Putamen (tissue), 1 donor: ENCODE results near the gene LAPTM5.

Experiments used
- DNase-seq: peaks from one replicate; pipeline ENCODE4 v3.0.0-alpha.2; 2016; ENCODE audit warnings: low spot score

The LAPTM5 gene

GRCh38 chr1:30787266-30787665 is 29.7 kb upstream of the LAPTM5 start:
- no peak for DNase-seq

DNA sequence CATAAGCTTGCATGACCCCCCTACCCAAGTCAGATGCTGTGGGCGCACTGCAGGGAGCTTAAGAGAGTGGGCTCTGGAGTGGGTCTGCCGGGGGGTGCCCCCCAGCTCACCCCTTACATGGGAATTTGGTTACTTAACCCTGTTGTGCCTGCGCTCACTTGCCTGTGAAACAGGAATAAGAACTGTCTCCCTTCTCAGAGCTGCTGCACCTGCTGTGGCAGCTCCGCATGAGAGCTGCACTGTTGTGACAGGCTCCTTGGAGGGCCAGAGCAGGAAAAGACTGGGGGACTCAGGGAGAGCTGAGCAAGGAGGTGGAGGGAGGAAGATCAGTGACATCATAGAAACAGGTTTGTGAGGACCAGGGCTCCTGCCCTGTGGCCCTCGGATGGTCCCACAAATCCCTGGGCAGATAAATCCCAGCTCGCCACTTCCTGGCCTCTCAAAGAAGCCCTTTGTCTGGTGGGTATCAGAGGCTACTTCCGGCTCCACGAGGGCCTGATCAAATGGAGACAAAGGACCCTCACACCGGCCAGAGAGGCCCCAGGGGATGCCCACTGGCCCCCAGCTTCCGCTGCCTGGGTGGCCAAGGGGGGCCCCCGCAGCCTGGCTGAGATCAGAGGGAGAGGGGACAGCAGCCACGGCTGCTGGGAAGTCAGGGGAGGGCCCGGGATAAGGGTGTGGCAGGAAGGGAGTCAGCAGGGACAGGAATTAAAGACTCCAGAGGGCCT is 28.9 kb upstream of the LAPTM5 start:
- DNase-seq, result peak; percentile 66

- no peak for DNase-seq
Observed at GRCh38 chr1:30785714-30786113, 28.1 kb upstream of the LAPTM5 start.

DNA sequence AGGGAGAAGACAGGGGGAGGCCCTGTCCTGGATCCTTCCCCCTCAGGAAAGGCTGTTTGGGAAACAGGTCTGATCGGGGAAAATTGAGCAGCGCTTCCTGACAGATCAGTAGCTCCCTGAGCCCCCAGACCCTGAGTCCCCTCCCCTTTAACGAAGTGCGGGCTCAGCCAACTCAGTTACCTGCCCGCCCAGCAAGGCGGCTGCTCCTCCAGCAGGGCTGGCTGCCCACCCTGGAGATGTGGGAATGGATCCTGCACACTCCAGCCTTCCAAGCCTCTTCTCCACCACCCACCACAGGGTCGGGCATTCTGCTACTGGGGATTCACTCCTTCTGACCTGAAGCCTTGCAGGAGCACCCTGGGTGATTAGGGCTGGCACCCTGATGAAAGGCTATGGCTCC is 27.6 kb upstream of the LAPTM5 start:
- DNase-seq, result no peak

DNA sequence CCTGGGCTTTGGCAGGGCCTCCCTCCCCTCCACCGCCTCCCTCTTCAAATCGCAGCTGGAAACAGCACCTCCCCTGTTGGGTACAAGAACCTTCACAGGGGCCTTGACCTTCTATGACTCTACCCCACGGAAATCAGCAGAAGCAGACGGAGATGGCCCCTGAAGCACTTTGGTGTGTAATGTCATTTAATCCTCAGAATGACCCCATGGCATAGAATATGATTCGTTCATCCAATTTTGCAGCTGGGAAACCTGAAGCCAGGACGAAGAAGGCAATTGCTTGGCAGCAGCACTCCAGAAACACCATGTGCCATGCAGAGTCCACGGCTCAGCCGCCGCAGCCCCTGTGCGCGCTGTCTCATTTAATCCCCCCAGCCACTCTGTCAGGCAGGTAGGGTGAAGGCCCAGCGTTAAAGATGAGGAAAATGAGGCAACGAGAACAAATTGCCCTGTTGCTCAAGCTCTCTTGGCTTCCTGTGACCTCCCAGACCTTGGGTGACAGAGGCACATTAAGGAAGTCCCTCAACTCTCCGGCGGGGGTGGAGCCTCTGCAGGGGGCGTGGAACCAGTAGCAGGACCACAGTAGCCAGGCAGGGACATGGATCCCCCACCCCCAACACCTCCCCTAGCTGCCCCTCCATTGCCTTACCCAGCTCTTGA is 25.8 kb upstream of the LAPTM5 start:
- no peak for DNase-seq

DNA sequence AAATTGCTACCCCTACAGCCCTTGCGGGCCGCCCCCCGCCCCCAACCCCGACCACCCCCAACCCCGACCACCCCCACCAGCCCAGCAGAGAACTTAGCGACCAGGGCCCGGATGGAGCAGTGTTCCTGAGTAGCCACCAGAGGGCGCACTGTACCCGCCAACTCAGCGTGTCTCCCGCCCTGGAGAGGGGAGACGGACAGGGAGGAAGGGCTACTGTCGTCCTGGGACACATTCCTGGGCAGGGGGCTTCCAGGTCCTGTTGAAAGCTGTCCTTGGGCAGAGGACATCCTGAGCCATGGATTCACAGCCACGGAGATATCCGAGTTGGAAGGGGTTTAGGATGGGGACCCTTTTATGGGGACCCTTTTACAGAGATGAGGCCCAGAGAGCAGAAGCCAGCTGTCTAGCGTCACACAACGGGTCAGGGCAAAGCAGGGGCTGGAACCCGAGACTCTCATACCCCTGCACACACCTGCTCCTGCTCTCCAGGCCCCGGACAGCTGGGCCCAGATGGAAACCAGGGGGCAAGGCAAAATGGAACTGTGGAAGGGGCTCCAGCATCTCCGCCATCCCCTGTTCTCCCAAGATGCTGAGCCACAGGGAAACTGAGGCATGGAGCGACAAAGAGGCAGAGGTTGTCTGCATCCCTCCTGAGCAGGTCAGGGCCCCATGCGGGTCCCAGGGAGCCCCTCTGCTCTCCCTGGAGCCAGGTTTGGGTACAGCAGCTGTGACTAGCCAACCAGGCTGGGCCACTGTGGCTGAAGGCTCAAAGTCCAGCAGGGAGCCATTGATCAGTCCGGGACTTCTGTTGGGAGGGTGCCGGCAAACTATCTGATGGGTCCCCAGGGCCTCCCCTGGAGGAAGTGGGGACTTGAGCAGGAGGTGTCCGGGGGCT is 25.0 kb upstream of the LAPTM5 start:
- peak; percentile 54 for DNase-seq

- DNase-seq, result no peak
Observed at GRCh38 chr1:30781906-30782305, 24.3 kb upstream of the LAPTM5 start.

- no peak for DNase-seq
Observed at GRCh38 chr1:30780409-30780808, 22.8 kb upstream of the LAPTM5 start.

GRCh38 chr1:30779294-30780071 is 21.9 kb upstream of the LAPTM5 start:
- DNase-seq, result peak; percentile 83

- DNase-seq, result no peak
Observed at GRCh38 chr1:30778979-30779293, 21.4 kb upstream of the LAPTM5 start.

DNA sequence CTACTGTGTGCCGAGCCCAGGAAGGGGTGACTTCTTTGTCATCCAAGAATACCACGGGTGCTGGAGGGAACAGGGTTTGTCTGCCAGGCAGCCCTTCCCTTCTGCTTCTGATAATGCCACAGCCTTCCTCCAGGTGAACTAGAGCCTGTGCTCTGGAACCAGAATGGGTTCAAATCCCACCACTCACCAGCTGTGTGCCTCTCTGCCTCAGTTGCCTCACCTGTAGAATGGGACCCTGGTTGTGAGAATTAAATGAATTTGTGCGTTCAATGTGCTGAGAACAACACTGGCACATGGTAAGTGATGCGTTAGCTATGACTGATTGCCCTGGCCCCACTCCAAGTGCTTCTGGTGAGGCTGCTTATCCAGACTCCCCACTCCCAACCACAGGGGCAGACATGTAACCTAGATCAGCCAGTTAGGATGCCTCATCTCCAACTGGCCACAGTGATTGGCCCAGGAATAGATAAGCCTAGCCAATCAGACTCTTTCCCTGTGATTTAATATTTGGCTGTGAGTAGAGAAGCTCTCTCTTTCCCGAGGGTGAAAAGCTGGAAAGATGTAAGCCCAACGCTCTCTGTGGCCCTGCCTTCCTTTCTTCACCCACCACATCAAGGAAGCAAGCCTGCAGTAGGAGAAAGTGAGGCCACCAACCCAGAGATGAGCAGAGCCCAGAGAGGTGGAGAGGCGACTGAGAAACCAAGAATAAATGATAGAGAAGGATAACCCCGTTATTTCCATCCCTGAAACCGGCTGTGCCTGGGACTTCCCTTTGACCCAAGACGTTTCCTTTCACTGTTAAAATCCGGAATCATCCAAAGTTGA is 20.8 kb upstream of the LAPTM5 start:
- peak; percentile 52 for DNase-seq

DNA sequence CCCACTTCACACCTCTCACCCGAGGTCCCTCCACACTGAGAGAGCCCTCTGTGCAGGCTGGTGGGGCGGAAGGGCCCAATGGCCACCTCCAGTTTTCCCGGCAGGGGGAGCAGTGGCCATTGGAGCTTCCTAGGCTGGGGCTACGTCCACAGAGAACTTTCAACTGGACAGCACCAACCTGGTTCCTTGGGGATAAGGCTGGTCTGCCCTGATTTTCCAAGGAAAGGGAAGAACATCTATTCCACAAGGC is 20.3 kb upstream of the LAPTM5 start:
- no peak for DNase-seq

GRCh38 chr1:30777060-30777903 is 19.7 kb upstream of the LAPTM5 start:
- no peak for DNase-seq

- no peak for DNase-seq
Observed at GRCh38 chr1:30776097-30777059, 18.8 kb upstream of the LAPTM5 start.

GRCh38 chr1:30775433-30775975 is 17.9 kb upstream of the LAPTM5 start:
- DNase-seq, result no peak

- DNase-seq, result no peak
Observed at GRCh38 chr1:30774550-30775432, 17.2 kb upstream of the LAPTM5 start.

GRCh38 chr1:30773722-30774358 is 16.3 kb upstream of the LAPTM5 start:
- DNase-seq, result no peak

DNA sequence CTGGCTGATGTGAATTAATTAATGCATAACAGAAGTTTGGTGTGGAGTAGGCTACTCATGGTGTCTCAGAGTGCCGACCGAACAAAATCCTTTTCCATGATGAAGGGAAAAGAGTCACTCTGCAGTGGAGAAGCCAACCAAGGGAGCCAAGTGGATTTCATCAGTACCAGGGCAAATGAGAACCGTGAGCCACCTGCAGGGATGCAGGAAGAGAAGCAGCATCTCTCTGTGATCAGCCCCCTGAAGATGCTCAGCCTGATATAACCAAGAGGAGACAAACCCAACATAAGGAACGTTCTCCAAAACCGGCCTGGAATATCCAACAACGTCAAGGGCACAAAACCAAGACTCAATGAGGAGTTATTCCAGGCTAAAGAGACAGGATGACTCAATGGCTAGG is 13.4 kb upstream of the LAPTM5 start:
- no peak for DNase-seq
